Ishikawa (cell line): ENCODE measurements around the gene ATF6.

Experiments used
- CEBPB ChIP-seq: IDR thresholded peaks from 2 replicates; pipeline ENCODE4 v1.6.1; 2012
- CREB1 ChIP-seq: IDR thresholded peaks from 2 replicates; pipeline ENCODE4 v1.6.1; 2012; ENCODE audit warnings: low read depth
- EGR1 ChIP-seq: IDR thresholded peaks from 2 replicates; pipeline ENCODE4 v1.6.1; 2012
- EP300 ChIP-seq: IDR thresholded peaks from 2 replicates; pipeline ENCODE4 v1.6.1; 2012; ENCODE audit warnings: borderline replicate concordance
- FOXM1 ChIP-seq: IDR thresholded peaks from 2 replicates; pipeline ENCODE4 v1.6.1; 2012; ENCODE audit warnings: low read depth, borderline replicate concordance
- MAX ChIP-seq: IDR thresholded peaks from 2 replicates; pipeline ENCODE4 v1.6.1; 2012
- NFIC ChIP-seq: IDR thresholded peaks from 2 replicates; pipeline ENCODE4 v1.6.1; 2012
- RAD21 ChIP-seq: IDR thresholded peaks from 2 replicates; pipeline ENCODE4 v1.6.1; 2012; ENCODE audit warnings: low read depth
- REST ChIP-seq: IDR thresholded peaks from 2 replicates; pipeline ENCODE4 v1.6.1; 2012; ENCODE audit warnings: low read depth, mild to moderate bottlenecking
- TAF1 ChIP-seq: IDR thresholded peaks from 2 replicates; pipeline ENCODE4 v1.6.1; 2012; ENCODE audit warnings: low read depth, mild to moderate bottlenecking
- TCF12 ChIP-seq: IDR thresholded peaks from 2 replicates; pipeline ENCODE4 v1.6.1; 2012; ENCODE audit warnings: low read depth
- TEAD4 ChIP-seq: IDR thresholded peaks from 2 replicates; pipeline ENCODE4 v1.6.1; 2012
- USF1 ChIP-seq: IDR thresholded peaks from 2 replicates; pipeline ENCODE4 v1.6.1; 2012
- YY1 ChIP-seq: IDR thresholded peaks from 2 replicates; pipeline ENCODE4 v1.6.1; 2012; ENCODE audit warnings: low read depth
- ZBTB7A ChIP-seq: IDR thresholded peaks from 2 replicates; pipeline ENCODE4 v1.6.1; 2012; ENCODE audit warnings: low read depth

Gene ATF6

DNA sequence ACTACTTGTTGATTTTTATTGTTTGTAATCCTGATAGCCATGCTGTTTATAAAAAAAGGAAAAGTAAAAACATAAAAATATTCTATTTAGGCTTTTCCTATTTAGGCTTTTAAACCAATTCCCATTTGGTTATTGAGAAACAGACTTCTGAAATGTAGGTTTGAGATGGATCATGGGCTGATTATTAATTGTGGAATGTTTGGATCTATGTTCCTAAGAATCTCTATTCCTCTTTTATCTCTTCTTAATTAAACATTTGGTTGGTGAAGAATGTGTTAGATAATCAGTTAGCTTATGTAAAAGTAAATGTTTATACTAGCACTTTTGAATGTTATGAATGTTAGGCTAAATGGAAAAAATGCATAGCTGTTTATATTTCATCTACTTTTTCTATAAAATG is 97.4 kb downstream of the ATF6 start:
- TF ChIP-seq NFIC (no peak), EP300 (no peak), EGR1 (no peak), REST (no peak), TCF12 (no peak), YY1 (no peak)

GRCh38 chr1:161864577-161864976 is 98.5 kb downstream of the ATF6 start:
- TF ChIP-seq CREB1 (no peak), REST (no peak), EP300 (no peak), FOXM1 (no peak), ZBTB7A (no peak), NFIC (no peak), YY1 (no peak), TAF1 (no peak), TEAD4 (no peak), RAD21 (no peak), EGR1 (no peak), MAX (no peak), CEBPB (no peak), USF1 (no peak)

DNA sequence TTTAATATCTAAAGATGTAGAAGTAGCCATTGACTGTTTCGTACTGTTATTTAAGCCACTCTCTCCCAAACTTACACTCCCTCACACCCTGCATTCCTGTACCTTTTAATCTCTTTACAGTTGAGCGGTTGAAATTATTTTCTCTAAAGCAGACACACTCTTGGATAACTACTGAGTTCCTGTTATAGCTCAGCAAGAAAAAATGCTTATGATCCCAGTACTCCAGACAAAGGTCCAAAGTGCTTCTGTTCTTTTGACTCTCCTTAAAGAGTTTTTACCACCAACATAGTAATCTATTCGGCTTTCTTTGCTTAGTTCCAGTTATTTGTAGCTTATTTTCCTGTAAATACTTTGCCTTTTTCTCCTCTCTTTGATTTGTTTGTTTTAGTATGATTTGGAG is 100.1 kb downstream of the ATF6 start:
- TF ChIP-seq TCF12 = no peak
- TF ChIP-seq CREB1 = no peak
- TF ChIP-seq EP300 = no peak
- TF ChIP-seq YY1 = no peak
- TF ChIP-seq RAD21 = no peak
- no peak for TF ChIP-seq USF1
- no peak for TF ChIP-seq CEBPB

DNA sequence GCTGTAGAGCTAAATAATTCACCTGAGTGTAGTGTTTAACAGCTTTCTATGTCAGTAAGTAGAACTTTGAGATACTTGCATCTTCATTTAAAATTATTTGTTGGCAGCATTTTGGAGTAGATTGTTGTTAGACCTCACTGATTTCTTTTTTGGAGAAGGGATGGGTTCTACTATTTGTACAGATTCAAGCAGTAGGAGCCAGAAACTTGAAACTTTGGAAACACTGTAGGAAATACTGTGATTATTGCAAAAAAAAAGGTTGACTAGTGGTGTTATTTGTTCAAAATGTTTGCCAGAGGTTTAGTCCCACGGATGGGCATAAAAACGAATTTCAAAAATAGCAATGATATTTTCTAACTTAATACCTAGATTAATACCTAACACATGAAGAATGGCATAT is 102.7 kb downstream of the ATF6 start:
- no peak for TF ChIP-seq RAD21
- no peak for TF ChIP-seq CEBPB
- no peak for TF ChIP-seq TEAD4
- no peak for TF ChIP-seq TAF1
- TF ChIP-seq TCF12 = no peak
- no peak for TF ChIP-seq ZBTB7A
- TF ChIP-seq USF1 = no peak

DNA sequence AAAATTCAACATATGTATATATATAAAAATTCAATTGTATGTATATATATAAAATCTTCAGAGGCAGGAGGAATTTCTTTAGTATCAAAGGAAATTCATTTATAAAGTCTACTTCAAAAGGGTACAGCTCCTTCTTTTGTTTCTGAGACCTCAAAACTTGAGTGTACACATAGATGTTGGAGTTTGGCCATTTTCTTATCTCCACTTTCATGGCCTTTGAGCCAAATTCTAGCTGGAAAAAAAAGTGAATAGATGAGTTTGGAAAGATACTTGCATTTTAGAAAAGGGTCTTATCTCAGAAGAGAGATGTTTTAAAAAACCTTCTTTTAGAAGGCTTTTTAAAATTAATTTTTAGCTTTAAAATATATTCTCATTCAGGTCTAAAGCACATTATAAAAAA is 103.2 kb downstream of the ATF6 start:
- TF ChIP-seq EP300 = no peak
- TF ChIP-seq RAD21 = no peak
- no peak for TF ChIP-seq CREB1
- no peak for TF ChIP-seq REST
